Measurements from ENCODE around the gene SORCS2. TPM values are rescaled to one million over a fixed set of nuclear protein-coding genes. Genes with fewer than 3 reads are reported as not detected.

Gene SORCS2
- total RNA-seq, 2 donors from 2014 or later: 0.54 to 0.74 TPM

DNA sequence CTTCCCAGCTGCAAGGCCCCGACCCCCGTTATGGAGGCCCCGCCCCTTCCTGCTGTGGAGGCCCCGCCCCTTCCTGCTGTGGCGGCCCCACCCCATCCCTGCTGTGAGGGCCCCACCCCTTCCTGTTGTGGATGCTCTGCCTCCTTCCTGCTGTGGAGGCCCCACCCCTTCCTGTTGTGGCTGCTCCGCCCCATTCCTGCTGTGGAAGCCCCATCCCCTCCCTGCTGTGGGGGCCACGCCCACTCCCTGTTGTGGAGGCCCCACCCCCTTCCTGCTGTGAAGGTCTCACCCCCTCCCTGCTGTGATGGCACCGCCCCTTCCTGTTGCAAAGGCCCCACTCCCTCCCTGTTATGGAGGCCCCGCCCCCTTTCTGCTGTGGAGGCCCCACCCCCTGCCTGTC, 347.3 kb downstream of the SORCS2 start:
- H3K27ac ChIP-seq: no peak overlapping the region
- no peaks in the 10 kb centered on the region for H3K27me3 ChIP-seq
- no peak overlapping the region for H3K9ac ChIP-seq (ENCODE audit: low read depth in 2 of 2, low read length in 2 of 2)
- H3K4me3 ChIP-seq: no peak overlapping the region
- no peaks in the 10 kb centered on the region for H3K4me1 ChIP-seq
- TF ChIP-seq, protein P1, sequence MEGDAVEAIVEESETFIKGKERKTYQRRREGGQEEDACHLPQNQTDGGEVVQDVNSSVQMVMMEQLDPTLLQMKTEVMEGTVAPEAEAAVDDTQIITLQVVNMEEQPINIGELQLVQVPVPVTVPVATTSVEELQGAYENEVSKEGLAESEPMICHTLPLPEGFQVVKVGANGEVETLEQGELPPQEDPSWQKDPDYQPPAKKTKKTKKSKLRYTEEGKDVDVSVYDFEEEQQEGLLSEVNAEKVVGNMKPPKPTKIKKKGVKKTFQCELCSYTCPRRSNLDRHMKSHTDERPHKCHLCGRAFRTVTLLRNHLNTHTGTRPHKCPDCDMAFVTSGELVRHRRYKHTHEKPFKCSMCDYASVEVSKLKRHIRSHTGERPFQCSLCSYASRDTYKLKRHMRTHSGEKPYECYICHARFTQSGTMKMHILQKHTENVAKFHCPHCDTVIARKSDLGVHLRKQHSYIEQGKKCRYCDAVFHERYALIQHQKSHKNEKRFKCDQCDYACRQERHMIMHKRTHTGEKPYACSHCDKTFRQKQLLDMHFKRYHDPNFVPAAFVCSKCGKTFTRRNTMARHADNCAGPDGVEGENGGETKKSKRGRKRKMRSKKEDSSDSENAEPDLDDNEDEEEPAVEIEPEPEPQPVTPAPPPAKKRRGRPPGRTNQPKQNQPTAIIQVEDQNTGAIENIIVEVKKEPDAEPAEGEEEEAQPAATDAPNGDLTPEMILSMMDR (IDR thresholded peaks at IDR 0.05): no peak
- intact Hi-C loops (cut with DNase I): no loop called here
- no peaks in the 10 kb centered on the region for H3K36me3 ChIP-seq
- no peaks in the 10 kb centered on the region for H3K9me3 ChIP-seq
- no peak for DNase-seq

DNA sequence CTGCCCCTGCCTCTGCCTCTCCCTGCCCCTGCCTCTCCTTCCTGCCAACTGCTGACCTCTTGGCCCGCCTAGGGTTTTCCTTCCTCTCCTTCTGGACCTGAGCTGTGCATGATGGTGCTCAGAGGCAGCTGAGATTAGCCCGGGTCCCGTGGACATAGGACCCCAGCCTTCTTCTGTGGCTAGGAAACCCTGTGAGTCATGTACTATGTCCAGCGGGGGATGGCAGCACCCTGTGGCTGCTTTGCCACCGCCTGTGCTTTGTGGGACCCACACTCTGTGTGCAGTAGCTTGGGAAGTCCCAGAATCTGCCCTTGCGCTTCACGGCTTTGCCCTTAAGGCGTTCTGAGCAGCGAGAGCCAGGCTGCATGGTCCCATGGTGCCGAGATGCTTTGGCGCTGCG, 347.9 kb downstream of the SORCS2 start:
- Histone ChIP-seq H3K4me1 (no peaks in the 10 kb centered on the region), H3K4me3 (no peak overlapping the region), H3K27ac (no peak overlapping the region), H3K36me3 (no peaks in the 10 kb centered on the region), H3K27me3 (no peaks in the 10 kb centered on the region), H3K9ac (ENCODE audit: low read depth in 2 of 2, low read length in 2 of 2) (no peak overlapping the region), H3K9me3 (no peaks in the 10 kb centered on the region)
- intact Hi-C loops (cut with DNase I): no loop called here
- TF ChIP-seq, protein P1 (IDR thresholded peaks at IDR 0.05): no peak
- DNase-seq: no peak

DNA sequence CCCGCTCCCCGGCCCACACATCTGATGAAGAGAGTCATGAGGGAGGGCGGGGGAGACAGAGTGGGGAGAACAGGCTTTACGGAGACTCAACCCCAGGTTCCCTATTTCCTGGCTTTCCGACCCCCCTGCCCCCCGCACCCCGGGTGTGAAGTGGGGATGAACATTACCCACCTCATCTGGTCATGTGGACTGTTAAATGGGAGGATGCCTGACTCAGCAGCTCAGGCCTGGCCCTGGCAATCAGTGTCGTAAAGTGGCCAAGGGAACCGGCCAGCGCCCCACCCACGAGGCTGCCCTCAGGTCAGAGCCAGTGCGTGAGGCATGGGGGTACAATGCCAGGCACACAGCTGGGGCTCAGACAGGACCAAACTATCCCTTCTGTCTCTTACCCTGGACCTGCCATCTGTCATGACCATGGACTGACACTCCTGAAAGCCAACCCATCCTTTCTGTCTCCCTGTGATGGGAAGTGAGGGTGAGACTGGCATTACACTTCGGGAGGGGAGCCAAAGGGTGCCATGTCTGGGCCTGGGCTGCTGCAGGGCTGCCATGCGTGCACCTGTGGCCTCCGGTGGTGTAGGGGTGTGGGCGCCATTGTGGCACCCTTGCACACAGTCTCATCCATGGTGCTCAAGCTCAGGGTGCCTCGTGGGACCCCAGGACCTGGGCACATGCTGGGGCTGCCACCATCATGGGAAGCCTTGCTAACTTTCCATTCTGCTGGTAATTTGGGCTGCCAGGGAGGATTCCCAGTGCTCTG, 348.5 kb downstream of the SORCS2 start:
- intact Hi-C loops (cut with DNase I): no loop called here
- Histone ChIP-seq H3K9me3 (no peaks in the 10 kb centered on the region), H3K4me3 (no peak overlapping the region), H3K9ac (ENCODE audit: low read depth in 2 of 2, low read length in 2 of 2) (no peak overlapping the region), H3K4me1 (no peaks in the 10 kb centered on the region), H3K27ac (no peak overlapping the region), H3K36me3 (no peaks in the 10 kb centered on the region), H3K27me3 (no peaks in the 10 kb centered on the region)
- TF ChIP-seq, protein P1 (IDR thresholded peaks at IDR 0.05): no peak
- no peak for DNase-seq

DNA sequence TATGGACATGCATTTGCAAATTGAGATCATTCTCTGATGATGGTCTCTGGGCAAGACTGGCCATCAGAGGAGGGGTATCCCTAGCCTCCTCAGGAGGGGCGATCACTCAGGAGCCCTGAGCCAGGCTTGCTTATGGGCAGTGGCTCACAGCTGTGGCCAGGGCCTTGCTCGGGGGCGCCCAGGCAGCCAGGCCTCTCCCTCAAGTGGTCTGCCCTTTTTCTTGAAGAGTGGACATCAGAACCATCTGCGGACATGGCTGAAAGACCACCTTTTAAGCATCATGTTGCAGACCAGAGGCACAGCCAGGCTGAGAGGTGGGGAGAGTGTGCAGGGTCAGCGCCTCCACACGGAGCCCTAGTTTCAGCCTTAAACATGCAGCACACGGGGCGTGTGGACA, 349.1 kb downstream of the SORCS2 start:
- Histone ChIP-seq H3K9ac (ENCODE audit: low read depth in 2 of 2, low read length in 2 of 2) (no peak overlapping the region), H3K9me3 (no peaks in the 10 kb centered on the region), H3K36me3 (no peaks in the 10 kb centered on the region), H3K27ac (no peak overlapping the region), H3K4me3 (no peak overlapping the region), H3K4me1 (no peaks in the 10 kb centered on the region), H3K27me3 (no peaks in the 10 kb centered on the region)
- intact Hi-C loops (cut with DNase I): no loop called here
- TF ChIP-seq, protein P1 (IDR thresholded peaks at IDR 0.05): no peak
- DNase-seq: no peak

DNA sequence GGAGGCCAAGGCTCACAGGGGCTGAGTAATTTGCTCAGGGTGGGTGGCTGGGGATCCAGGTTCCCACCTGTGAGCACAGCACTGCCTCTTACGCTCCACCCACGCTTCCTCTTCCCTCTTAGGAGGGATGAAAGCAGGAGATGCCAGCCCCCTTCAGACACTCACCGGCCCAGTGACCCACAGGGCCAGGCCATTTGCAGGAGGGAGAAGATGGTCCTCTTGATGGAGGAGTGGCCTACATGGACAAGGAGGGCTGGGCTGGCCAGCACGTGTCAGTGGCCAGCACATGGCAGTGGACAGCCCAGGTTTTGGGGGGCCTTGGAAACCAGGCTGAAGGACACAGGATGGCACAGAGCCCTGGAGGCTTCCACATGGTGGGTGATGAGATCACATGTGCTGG, 350.4 kb downstream of the SORCS2 start:
- H3K27ac ChIP-seq: no peak overlapping the region
- H3K27me3 ChIP-seq: no peaks in the 10 kb centered on the region
- no peaks in the 10 kb centered on the region for H3K9me3 ChIP-seq
- no peak overlapping the region for H3K9ac ChIP-seq (ENCODE audit: low read depth in 2 of 2, low read length in 2 of 2)
- H3K36me3 ChIP-seq: no peaks in the 10 kb centered on the region
- no peak overlapping the region for H3K4me3 ChIP-seq
- intact Hi-C loops (cut with DNase I): no loop called here
- TF ChIP-seq, protein P1 (IDR thresholded peaks at IDR 0.05): no peak
- no peak for DNase-seq
- no peaks in the 10 kb centered on the region for H3K4me1 ChIP-seq
